GM23248 (cell line): ENCODE data around the gene SH3PXD2A.

ENCODE experiments used
- EZH2 ChIP-seq: fragments of 200-600 bp; sonication (generic); IDR thresholded peaks from 2 replicates; pipeline ENCODE4 v1.6.1; 2018; ENCODE audit warnings: antibody characterized with exemption, mild to moderate bottlenecking; ENCODE audit not compliant: insufficient read depth, poor library complexity, severe bottlenecking
- EZH2phosphoT487 ChIP-seq: fragments of 200-600 bp; sonication (generic); IDR thresholded peaks from 2 replicates; pipeline ENCODE4 v1.6.1; 2018; ENCODE audit warnings: antibody characterized with exemption, moderate library complexity, mild to moderate bottlenecking, low read depth; ENCODE audit not compliant: insufficient read depth

- TF ChIP-seq EZH2, result no peak
- TF ChIP-seq EZH2phosphoT487, result no peak
Observed at GRCh38 chr10:103554488-103555324, 300.7 kb downstream of the SH3PXD2A start.
